NB4 (cell line): ENCODE data around the gene TMEM150B.

Experiments
- POLR2A ChIP-seq: IDR thresholded peaks from 2 replicates; pipeline ENCODE4 v1.6.1; 2011; ENCODE audit warnings: mild to moderate bottlenecking; ENCODE audit not compliant: insufficient read length; ENCODE audit errors: extremely low read depth
- TF ChIP-seq, protein P1 (sequence below): IDR thresholded peaks from one replicate; pipeline ENCODE4 v1.5.1; 2012; ENCODE audit warnings: low read depth, low read length
- TF ChIP-seq, protein P2 (sequence below): IDR thresholded peaks from 2 replicates; pipeline ENCODE4 v1.6.1; 2011; ENCODE audit warnings: low read depth, low read length

DNA sequence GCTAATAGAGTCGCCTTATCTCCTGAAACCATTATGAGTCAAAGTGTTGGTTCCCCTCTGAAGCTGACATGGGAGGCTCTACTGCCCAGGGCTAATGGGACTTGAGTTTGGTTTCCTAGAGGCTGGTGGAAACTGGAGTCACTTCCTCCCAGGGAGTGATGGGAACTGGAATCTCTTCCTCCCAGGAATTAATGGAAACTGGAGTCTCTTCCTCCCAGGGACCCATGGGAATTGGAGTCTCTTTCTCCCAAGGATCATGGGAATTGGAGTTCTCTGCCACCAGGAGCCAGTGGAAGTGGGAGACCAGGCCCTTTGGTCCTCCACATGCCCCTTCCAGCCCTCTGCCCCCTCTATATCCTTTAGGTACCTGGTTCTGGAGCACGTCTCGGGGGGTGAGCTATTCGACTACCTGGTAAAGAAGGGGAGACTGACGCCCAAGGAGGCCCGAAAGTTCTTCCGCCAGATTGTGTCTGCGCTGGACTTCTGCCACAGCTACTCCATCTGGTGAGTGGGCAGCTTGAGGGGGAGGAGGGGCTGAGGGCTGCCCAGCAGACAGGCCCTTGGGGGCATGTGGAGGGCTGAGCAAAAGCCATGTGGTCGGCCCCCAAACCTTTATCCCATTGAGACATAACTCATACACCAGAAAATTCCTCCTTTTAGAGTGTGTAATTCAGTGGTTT is 35.9 kb downstream of the TMEM150B start:
- TF ChIP-seq, protein P1, sequence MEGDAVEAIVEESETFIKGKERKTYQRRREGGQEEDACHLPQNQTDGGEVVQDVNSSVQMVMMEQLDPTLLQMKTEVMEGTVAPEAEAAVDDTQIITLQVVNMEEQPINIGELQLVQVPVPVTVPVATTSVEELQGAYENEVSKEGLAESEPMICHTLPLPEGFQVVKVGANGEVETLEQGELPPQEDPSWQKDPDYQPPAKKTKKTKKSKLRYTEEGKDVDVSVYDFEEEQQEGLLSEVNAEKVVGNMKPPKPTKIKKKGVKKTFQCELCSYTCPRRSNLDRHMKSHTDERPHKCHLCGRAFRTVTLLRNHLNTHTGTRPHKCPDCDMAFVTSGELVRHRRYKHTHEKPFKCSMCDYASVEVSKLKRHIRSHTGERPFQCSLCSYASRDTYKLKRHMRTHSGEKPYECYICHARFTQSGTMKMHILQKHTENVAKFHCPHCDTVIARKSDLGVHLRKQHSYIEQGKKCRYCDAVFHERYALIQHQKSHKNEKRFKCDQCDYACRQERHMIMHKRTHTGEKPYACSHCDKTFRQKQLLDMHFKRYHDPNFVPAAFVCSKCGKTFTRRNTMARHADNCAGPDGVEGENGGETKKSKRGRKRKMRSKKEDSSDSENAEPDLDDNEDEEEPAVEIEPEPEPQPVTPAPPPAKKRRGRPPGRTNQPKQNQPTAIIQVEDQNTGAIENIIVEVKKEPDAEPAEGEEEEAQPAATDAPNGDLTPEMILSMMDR = no peak
- TF ChIP-seq, protein P2, sequence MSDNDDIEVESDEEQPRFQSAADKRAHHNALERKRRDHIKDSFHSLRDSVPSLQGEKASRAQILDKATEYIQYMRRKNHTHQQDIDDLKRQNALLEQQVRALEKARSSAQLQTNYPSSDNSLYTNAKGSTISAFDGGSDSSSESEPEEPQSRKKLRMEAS = no peak
- no peak for TF ChIP-seq POLR2A
